Heart left ventricle (tissue), 13 donors: Measurements from ENCODE around the gene PIK3C2A.

Source experiments
- CTCF ChIP-seq, 12 donors: fragments of 200-600 bp; sonication (generic) in 4 of 12; IDR thresholded peaks; one replicate each; pipeline versions ENCODE4 v1.5.0 to v1.8.0; 2018 to 2022; ENCODE audit warnings: antibody characterized with exemption in 12 of 12, mild to moderate bottlenecking in 5 of 12
- POLR2A ChIP-seq, 2 donors: fragments of 450-650 bp; IDR thresholded peaks; one replicate each; pipeline ENCODE4 v1.6.1; 2017; ENCODE audit warnings: antibody characterized with exemption in 2 of 2, mild to moderate bottlenecking in 2 of 2, moderate library complexity in 2 of 2
- donor health status: ischemic (EF 13 %, LVEDD 7.1; RV severe dilation, severe dysfunction).
- donor health status: DM: no; HTN: yes; CAD: no.
- donor health status: DM: no; HTN: no; CAD: no.
- donor health status: ischemic (EF 25% LVEDD 6.9; RV normal size, moderate dysfunction).
- donor health status: ischemic (EF 25% LVEDD 5.7; RV mildly dilated, moderate dysfunction).
- donor health status: ischemic (EF 35%, LVEDD 5.7; RV mildly dilated, moderate dysfunction).
- donor health status: nonischemic (EF 11% LVEDD 7.7; RV severe dilation, severe dysfunction).
- donor health status: DM: yes; HTN: yes; CAD: no.
- donor health status: PGD.
- donor health status: ischemic (EF 29% LVEDD 5.4; RV normal size, mild dysfunction).
- donor health status: nonischemic (EF 23%, LVEDD 6.1; RV moderate dilation, normal function).

GRCh38 chr11:17221968-17222367 lies 14.2 kb upstream of the PIK3C2A start:
- TF ChIP-seq POLR2A (IDR thresholded peaks at IDR 0.05) (no peak), CTCF (IDR thresholded peaks at IDR 0.05) (no peak)
